Stomach (tissue), 9 donors: ENCODE results near the gene DLG2. TPM values are rescaled to one million over a fixed set of nuclear protein-coding genes. Genes with fewer than 3 reads are reported as not detected.

Experiments
- DNase-seq, 2 donors: peaks; one replicate each; pipeline versions ENCODE4 v3.0.0 to v3.0.0-alpha.2; 2013 to 2019
- H3K27ac ChIP-seq, 5 donors: fragments of 200-600 bp in 4 of 5; sonication (generic) in 4 of 5; one replicate each; pipeline ENCODE4 v1.5.1; 2013 to 2019; ENCODE audit warnings: mild to moderate bottlenecking in 1 of 5, moderate library complexity in 1 of 5
- H3K27me3 ChIP-seq, 3 donors: fragments of 200-600 bp; sonication (generic); one replicate each; pipeline ENCODE4 v1.5.1; 2017 to 2019; ENCODE audit warnings: mixed run types in 1 of 3
- H3K36me3 ChIP-seq, 4 donors: fragments of 200-600 bp; sonication (generic); 1 replicate in 3 of 4; 2 replicates in 1 of 4; pipeline ENCODE4 v1.5.1; 2016 to 2019
- H3K4me1 ChIP-seq, 4 donors: fragments of 200-600 bp; sonication (generic); one replicate each; pipeline ENCODE4 v1.5.1; 2016 to 2019
- H3K4me3 ChIP-seq, 4 donors: fragments of 200-600 bp; sonication (generic) in 3 of 4; one replicate each; pipeline ENCODE4 v1.5.1; 2016 to 2019; ENCODE audit warnings: mild to moderate bottlenecking in 1 of 4
- H3K9me3 ChIP-seq, 4 donors: fragments of 200-600 bp; sonication (generic); one replicate each; pipeline ENCODE4 v1.5.1; 2016 to 2019
- CTCF ChIP-seq, 7 experiments: fragments of 450-650 bp in 4 of 7; fragments of 200-600 bp in 3 of 7; sonication (generic) in 3 of 7; IDR thresholded peaks; one replicate each; pipeline ENCODE4 v1.5.1; 2016 to 2019; ENCODE audit warnings: antibody characterized with exemption in 7 of 7, control low read depth in 2 of 7, mild to moderate bottlenecking in 1 of 7
- EP300 ChIP-seq: sonication (generic); formaldehyde crosslinking; IDR thresholded peaks from one replicate; pipeline ENCODE4 v1.6.1; 2017; ENCODE audit warnings: antibody characterized with exemption
- POLR2A ChIP-seq, 4 donors: fragments of 450-650 bp; IDR thresholded peaks; one replicate each; pipeline ENCODE4 v1.6.1; 2016; ENCODE audit warnings: antibody characterized with exemption in 4 of 4, control low read depth in 2 of 4, mild to moderate bottlenecking in 1 of 4, moderate library complexity in 1 of 4
- POLR2AphosphoS5 ChIP-seq, 3 donors: sonication (generic); formaldehyde crosslinking; IDR thresholded peaks; one replicate each; pipeline ENCODE4 v1.6.1; 2016; ENCODE audit warnings: antibody characterized with exemption in 3 of 3
- WGBS, 5 donors: extraction: QIAGEN DNeasy Blood & Tissue Kit in 3 of 5; methylation state at CpG; one replicate each; pipeline versions ENCODE4 v1.1.5 to v1.1.7; 2013 to 2018; 5-methylcytosine and 5-hydroxymethylcytosine counted together
- intact Hi-C: fragments of 100-400 bp; cut with DNase I; formaldehyde crosslinking; loops from one replicate; pipeline ENCODE4 v1.15.1; 2023; ENCODE audit warnings: low total_unique reads
- polyA plus RNA-seq, 3 donors: library from polyadenylated mRNA; stranded (reverse); fragments of 200-250 nt; gene quantifications; one replicate each; pipeline ENCODE4 v1.2.3, GENCODE V29; 2013
- total RNA-seq, 5 donors: library from RNA; depleted of rRNA; stranded (reverse); fragments of >200 nt; gene quantifications; one replicate each; pipeline versions ENCODE4 v1.1.0 to v1.2.3, GENCODE V29; 2014 to 2016
- donor health status: healthy with polysubstance abuse.
- donor health status: Bipolar disorder and iron deficiency.
- donor health status: healthy.

The DLG2 gene
- total and polyA plus RNA-seq, 8 donors: 1.3 to 19.1 (median 3.5) TPM

- H3K4me1 ChIP-seq: no peaks in the 10 kb centered on the region
- WGBS, 5 donors: 68 to 82% (median 75%) methylated on average over 2 of the region's 2 CpGs
- TF ChIP-seq EP300 (no peak), POLR2AphosphoS5 (IDR thresholded peaks at IDR 0.05) (no peak), CTCF (IDR thresholded peaks at IDR 0.05) (no peak)
- H3K4me3 ChIP-seq: no peak overlapping the region
- H3K9me3 ChIP-seq: no peaks in the 10 kb centered on the region
- DNase-seq: no peak
- H3K36me3 ChIP-seq: no peaks in the 10 kb centered on the region
- H3K27me3 ChIP-seq: no peaks in the 10 kb centered on the region
- intact Hi-C loops: no loop called here
- H3K27ac ChIP-seq: no peak overlapping the region
Observed at GRCh38 chr11:84358034-84358433, 1269.1 kb downstream of the DLG2 start.

GRCh38 chr11:84355911-84356310, 1271.2 kb downstream of the DLG2 start:
- Histone ChIP-seq H3K36me3 (no peaks in the 10 kb centered on the region), H3K4me1 (no peaks in the 10 kb centered on the region), H3K27ac (no peak overlapping the region), H3K9me3 (no peaks in the 10 kb centered on the region), H3K4me3 (no peak overlapping the region), H3K27me3 (no peaks in the 10 kb centered on the region)
- intact Hi-C loops: no loop called here
- TF ChIP-seq POLR2A (IDR thresholded peaks at IDR 0.05) (no peak), CTCF (IDR thresholded peaks at IDR 0.05) (no peak), POLR2AphosphoS5 (IDR thresholded peaks at IDR 0.05) (no peak), EP300 (no peak)
- no peak for DNase-seq

GRCh38 chr11:84345597-84345996, 1281.5 kb downstream of the DLG2 start:
- H3K4me3 ChIP-seq: no peak overlapping the region
- H3K36me3 ChIP-seq: no peaks in the 10 kb centered on the region
- intact Hi-C loops: no loop called here
- no peak overlapping the region for H3K27ac ChIP-seq
- no peak for DNase-seq
- no peaks in the 10 kb centered on the region for H3K27me3 ChIP-seq
- H3K4me1 ChIP-seq: no peaks in the 10 kb centered on the region
- H3K9me3 ChIP-seq: no peaks in the 10 kb centered on the region
- WGBS, 5 donors: 29 to 42% (median 36%) methylated on average over 1 of the region's 1 CpG
- no peak for TF ChIP-seq POLR2AphosphoS5 (IDR thresholded peaks at IDR 0.05)
- no peak for TF ChIP-seq CTCF (IDR thresholded peaks at IDR 0.05)
- TF ChIP-seq POLR2A (IDR thresholded peaks at IDR 0.05): no peak
- TF ChIP-seq EP300: no peak

GRCh38 chr11:84345027-84345426, 1282.1 kb downstream of the DLG2 start:
- DNase-seq: no peak
- peaks cover 0 to 1% (median 0%) of the 10 kb centered on the region in 4 donors for H3K4me1 ChIP-seq
- H3K27me3 ChIP-seq: no peaks in the 10 kb centered on the region
- WGBS, 5 donors: 83 to 93% (median 90%) methylated on average over 3 of the region's 3 CpGs
- TF ChIP-seq POLR2A (IDR thresholded peaks at IDR 0.05): no peak
- TF ChIP-seq CTCF (IDR thresholded peaks at IDR 0.05): no peak
- no peak for TF ChIP-seq EP300
- no peak for TF ChIP-seq POLR2AphosphoS5 (IDR thresholded peaks at IDR 0.05)
- H3K27ac ChIP-seq: no peak overlapping the region
- no peaks in the 10 kb centered on the region for H3K36me3 ChIP-seq
- H3K4me3 ChIP-seq: no peak overlapping the region
- intact Hi-C loops: no loop called here
- no peaks in the 10 kb centered on the region for H3K9me3 ChIP-seq
